ENCODE data around the gene MICAL2. TPM values are rescaled to one million over a fixed set of nuclear protein-coding genes. Genes with fewer than 3 reads are reported as not detected.
A peak's percentile ranks its signal among the peaks of the same experiment; 100 is the strongest.

MICAL2 gene
- total and polyA plus RNA-seq, 3 experiments from 2014 or later = 32.4 to 147 (median 146) TPM

GRCh38 chr11:12131943-12132789 is 21.8 kb downstream of the MICAL2 start:
- Mint-ChIP-seq H3K27ac (peak overlapping the region in 3 of 8 donors; percentile 17 to 59 (median 23)), H3K4me1 (peaks cover 20 to 43% (median 24%) of the 10 kb centered on the region in 3 donors)

GRCh38 chr11:12132790-12133145 is 22.4 kb downstream of the MICAL2 start:
- no peak overlapping the region for H3K4me3 ChIP-seq (ENCODE audit: low read length)
- no peaks in the 10 kb centered on the region for H3K36me3 ChIP-seq (ENCODE audit: insufficient read depth, low read length)
- no peaks in the 10 kb centered on the region for H3K9me3 ChIP-seq (ENCODE audit: low read length)
- H3K4me1 Mint-ChIP-seq = peaks cover 20 to 43% (median 24%) of the 10 kb centered on the region in 3 donors
- no peak for DNase-seq
- peaks cover 0 to 2% (median 0%) of the 10 kb centered on the region in 3 donors for H3K36me3 Mint-ChIP-seq
- no peaks in the 10 kb centered on the region for H3K9me3 Mint-ChIP-seq
- H3K27me3 ChIP-seq (ENCODE audit: insufficient read depth, low read length, poor library complexity, severe bottlenecking) = no peaks in the 10 kb centered on the region
- no peak overlapping the region for H3K4me3 Mint-ChIP-seq
- POLR2A ChIA-PET = no interaction called here
- CTCF ChIA-PET = no interaction called here
- peaks cover 15% of the 10 kb centered on the region for H3K4me1 ChIP-seq (ENCODE audit: insufficient read depth, low read length)
- peak overlapping the region in 2 of 8 donors; percentile 59 to 68 for H3K27ac Mint-ChIP-seq
- H3K27ac ChIP-seq (ENCODE audit: low read depth, low read length) = no peak overlapping the region
- no peaks in the 10 kb centered on the region for H3K27me3 Mint-ChIP-seq

More at GRCh38 chr11:12131943-12132789, 21.8 kb downstream of the MICAL2 start:
- no peak for DNase-seq
- Mint-ChIP-seq H3K36me3 (peaks cover 0 to 2% (median 0%) of the 10 kb centered on the region in 3 donors), H3K4me3 (peak overlapping the region in 1 of 7 donors; percentile 23), H3K9me3 (no peaks in the 10 kb centered on the region), H3K27me3 (no peaks in the 10 kb centered on the region)
- Histone ChIP-seq H3K27me3 (ENCODE audit: insufficient read depth, low read length, poor library complexity, severe bottlenecking) (no peaks in the 10 kb centered on the region), H3K36me3 (ENCODE audit: insufficient read depth, low read length) (no peaks in the 10 kb centered on the region), H3K4me1 (ENCODE audit: insufficient read depth, low read length) (peaks cover 15% of the 10 kb centered on the region), H3K9me3 (ENCODE audit: low read length) (no peaks in the 10 kb centered on the region), H3K27ac (ENCODE audit: low read depth, low read length) (no peak overlapping the region), H3K4me3 (ENCODE audit: low read length) (no peak overlapping the region)
- ChIA-PET CTCF (no interaction called here), POLR2A (no interaction called here)

- Histone ChIP-seq H3K4me3 (ENCODE audit: low read length) (no peak overlapping the region), H3K27me3 (ENCODE audit: insufficient read depth, low read length, poor library complexity, severe bottlenecking) (no peaks in the 10 kb centered on the region), H3K27ac (ENCODE audit: low read depth, low read length) (no peak overlapping the region), H3K36me3 (ENCODE audit: insufficient read depth, low read length) (no peaks in the 10 kb centered on the region), H3K4me1 (ENCODE audit: insufficient read depth, low read length) (peaks cover 15% of the 10 kb centered on the region), H3K9me3 (ENCODE audit: low read length) (no peaks in the 10 kb centered on the region)
- DNase-seq = peak in 1 of 5 donors; percentile 42
- H3K9me3 Mint-ChIP-seq = no peaks in the 10 kb centered on the region
- no peak overlapping the region for H3K4me3 Mint-ChIP-seq
- ChIA-PET CTCF (interaction anchor here (1.5 kb wide), 1 partner anchor 18 kb away, joined by 5 read pairs; no protein-coding TSS in a partner anchor), POLR2A (interaction anchor here (1.5 kb wide), 1 partner anchor 91 kb away, joined by 5 read pairs; no protein-coding TSS in a partner anchor)
- peak overlapping the region in 5 of 8 donors; percentile 21 to 73 (median 40) for H3K27ac Mint-ChIP-seq
- no peaks in the 10 kb centered on the region for H3K27me3 Mint-ChIP-seq
- H3K36me3 Mint-ChIP-seq = peaks cover 0 to 2% (median 0%) of the 10 kb centered on the region in 3 donors
- peaks cover 18 to 41% (median 21%) of the 10 kb centered on the region in 3 donors for H3K4me1 Mint-ChIP-seq
These were observed 23.3 kb downstream of the MICAL2 start for GRCh38 chr11:12133547-12134235.

- peaks cover 15% of the 10 kb centered on the region for H3K4me1 ChIP-seq (ENCODE audit: insufficient read depth, low read length)
- H3K36me3 Mint-ChIP-seq = peaks cover 0 to 2% (median 2%) of the 10 kb centered on the region in 3 donors
- H3K4me3 ChIP-seq (ENCODE audit: low read length) = no peak overlapping the region
- H3K27ac ChIP-seq (ENCODE audit: low read depth, low read length) = no peak overlapping the region
- no peak for DNase-seq
- no peaks in the 10 kb centered on the region for H3K27me3 Mint-ChIP-seq
- ChIA-PET POLR2A (interaction anchor here (1.5 kb wide), 1 partner anchor 91 kb away, joined by 5 read pairs; no protein-coding TSS in a partner anchor), CTCF (interaction anchor here (1.5 kb wide), 1 partner anchor 18 kb away, joined by 5 read pairs; no protein-coding TSS in a partner anchor)
- no peaks in the 10 kb centered on the region for H3K27me3 ChIP-seq (ENCODE audit: insufficient read depth, low read length, poor library complexity, severe bottlenecking)
- no peaks in the 10 kb centered on the region for H3K36me3 ChIP-seq (ENCODE audit: insufficient read depth, low read length)
- H3K4me1 Mint-ChIP-seq = peaks cover 18 to 41% (median 21%) of the 10 kb centered on the region in 3 donors
- no peaks in the 10 kb centered on the region for H3K9me3 Mint-ChIP-seq
- H3K9me3 ChIP-seq (ENCODE audit: low read length) = no peaks in the 10 kb centered on the region
- H3K4me3 Mint-ChIP-seq = peak overlapping the region in 1 of 7 donors; percentile 42
- peak overlapping the region in 5 of 8 donors; percentile 3 to 66 (median 51) for H3K27ac Mint-ChIP-seq
These were observed 23.8 kb downstream of the MICAL2 start for GRCh38 chr11:12134236-12134585.

- H3K27ac Mint-ChIP-seq = peak overlapping the region in 1 of 8 donors; percentile 45
- no peak for DNase-seq
- H3K9me3 ChIP-seq (ENCODE audit: low read length) = no peaks in the 10 kb centered on the region
- H3K27me3 ChIP-seq (ENCODE audit: insufficient read depth, low read length, poor library complexity, severe bottlenecking) = no peaks in the 10 kb centered on the region
- no peak overlapping the region for H3K4me3 ChIP-seq (ENCODE audit: low read length)
- no peaks in the 10 kb centered on the region for H3K36me3 ChIP-seq (ENCODE audit: insufficient read depth, low read length)
- POLR2A ChIA-PET = no interaction called here
- no peak overlapping the region for H3K4me3 Mint-ChIP-seq
- H3K9me3 Mint-ChIP-seq = no peaks in the 10 kb centered on the region
- peaks cover 0 to 4% (median 3%) of the 10 kb centered on the region in 3 donors for H3K36me3 Mint-ChIP-seq
- CTCF ChIA-PET = no interaction called here
- peaks cover 15% of the 10 kb centered on the region for H3K4me1 ChIP-seq (ENCODE audit: insufficient read depth, low read length)
- peaks cover 16 to 43% (median 21%) of the 10 kb centered on the region in 3 donors for H3K4me1 Mint-ChIP-seq
- H3K27me3 Mint-ChIP-seq = no peaks in the 10 kb centered on the region
- no peak overlapping the region for H3K27ac ChIP-seq (ENCODE audit: low read depth, low read length)
These were observed 24.8 kb downstream of the MICAL2 start for GRCh38 chr11:12135185-12135584.

GRCh38 chr11:12137005-12137690 is 26.8 kb downstream of the MICAL2 start:
- ChIA-PET POLR2A (no interaction called here), CTCF (no interaction called here)
- Histone ChIP-seq H3K27me3 (ENCODE audit: insufficient read depth, low read length, poor library complexity, severe bottlenecking) (no peaks in the 10 kb centered on the region), H3K4me3 (ENCODE audit: low read length) (no peak overlapping the region), H3K36me3 (ENCODE audit: insufficient read depth, low read length) (no peaks in the 10 kb centered on the region), H3K27ac (ENCODE audit: low read depth, low read length) (no peak overlapping the region), H3K4me1 (ENCODE audit: insufficient read depth, low read length) (peaks cover 31% of the 10 kb centered on the region), H3K9me3 (ENCODE audit: low read length) (no peaks in the 10 kb centered on the region)
- Mint-ChIP-seq H3K4me3 (no peak overlapping the region), H3K36me3 (peaks cover 0 to 9% (median 4%) of the 10 kb centered on the region in 3 donors), H3K27ac (peak overlapping the region in 2 of 8 donors; percentile 47 to 68), H3K4me1 (peaks cover 28 to 63% (median 31%) of the 10 kb centered on the region in 3 donors), H3K27me3 (no peaks in the 10 kb centered on the region), H3K9me3 (no peaks in the 10 kb centered on the region)
- no peak for DNase-seq

- no peaks in the 10 kb centered on the region for H3K9me3 ChIP-seq (ENCODE audit: low read length)
- no peaks in the 10 kb centered on the region for H3K36me3 ChIP-seq (ENCODE audit: insufficient read depth, low read length)
- no peaks in the 10 kb centered on the region for H3K27me3 ChIP-seq (ENCODE audit: insufficient read depth, low read length, poor library complexity, severe bottlenecking)
- Mint-ChIP-seq H3K36me3 (peaks cover 0 to 9% (median 4%) of the 10 kb centered on the region in 3 donors), H3K4me3 (peak overlapping the region in 1 of 7 donors; percentile 4), H3K27me3 (no peaks in the 10 kb centered on the region), H3K4me1 (peaks cover 31 to 67% (median 34%) of the 10 kb centered on the region in 3 donors), H3K27ac (peak overlapping the region in 2 of 8 donors; percentile 68 to 76), H3K9me3 (no peaks in the 10 kb centered on the region)
- H3K4me3 ChIP-seq (ENCODE audit: low read length) = no peak overlapping the region
- ChIA-PET POLR2A (no interaction called here), CTCF (no interaction called here)
- DNase-seq = no peak
- no peak overlapping the region for H3K27ac ChIP-seq (ENCODE audit: low read depth, low read length)
- H3K4me1 ChIP-seq (ENCODE audit: insufficient read depth, low read length) = peaks cover 36% of the 10 kb centered on the region
These were observed 27.7 kb downstream of the MICAL2 start for GRCh38 chr11:12137938-12138731.
